Measurements from ENCODE around the gene IL11RA. TPM values are rescaled to one million over a fixed set of nuclear protein-coding genes. Genes with fewer than 3 reads are reported as not detected.
A peak's percentile ranks its signal among the peaks of the same experiment; 100 is the strongest.

IL11RA gene
- total and polyA plus RNA-seq, 3 donors from 2014 or later, result 28.7 to 58.0 (median 39.8) TPM

- H3K27ac ChIP-seq, result no peak overlapping the region
Measured at GRCh38 chr9:34612788-34613390, 39.1 kb upstream of the IL11RA start.

GRCh38 chr9:34615132-34615531 lies 36.9 kb upstream of the IL11RA start:
- no peaks in the 10 kb centered on the region for H3K27me3 ChIP-seq
- peaks cover 17% of the 10 kb centered on the region for H3K4me1 ChIP-seq
- H3K27ac ChIP-seq, result no peak overlapping the region

More at GRCh38 chr9:34612788-34613390, 39.1 kb upstream of the IL11RA start:
- Histone ChIP-seq H3K4me3 (peak overlapping the region; percentile 73 to 76), H3K36me3 (ENCODE audit: low read depth, missing control alignments) (no peaks in the 10 kb centered on the region), H3K4me1 (peaks cover 11% of the 10 kb centered on the region), H3K9me3 (no peaks in the 10 kb centered on the region), H3K27me3 (no peaks in the 10 kb centered on the region)
- DNase-seq, result peak; percentile 88
- intact Hi-C loops (cut with DNase I; ENCODE audit: low total_unique reads), result loop anchor here (10.0 kb wide), 1 partner anchor 92 kb away; no protein-coding TSS in a partner anchor
- WGBS, 2 donors, result 3 to 4% methylated on average over 15 of the region's 15 CpGs
- TF ChIP-seq CTCF (IDR thresholded peaks at IDR 0.05), result peak; percentile 67 to 84 (median 73)
- no peak for TF ChIP-seq POLR2A (IDR thresholded peaks at IDR 0.05)

GRCh38 chr9:34620061-34620994 lies 31.7 kb upstream of the IL11RA start, which contains the start of gene DCTN3:
Gene DCTN3 (minus strand): TSS chr9:34620495. CDS start chr9:34620464, 31 bp downstream.
- H3K27ac ChIP-seq, result no peak within 1 kb of the TSS

More at GRCh38 chr9:34615132-34615531, 36.9 kb upstream of the IL11RA start:
- Histone ChIP-seq H3K36me3 (ENCODE audit: low read depth, missing control alignments) (no peaks in the 10 kb centered on the region), H3K9me3 (no peaks in the 10 kb centered on the region), H3K4me3 (no peak overlapping the region)
- no peak for DNase-seq
- intact Hi-C loops (cut with DNase I; ENCODE audit: low total_unique reads), result loop anchor here (10.0 kb wide), 1 partner anchor 90 kb away; no protein-coding TSS in a partner anchor
- TF ChIP-seq CTCF (IDR thresholded peaks at IDR 0.05) (no peak), POLR2A (IDR thresholded peaks at IDR 0.05) (no peak)
- WGBS, 2 donors, result 90 to 100% methylated on average over 2 of the region's 2 CpGs

More at GRCh38 chr9:34620061-34620994, 31.7 kb upstream of the IL11RA start, which contains the start of gene DCTN3:
- Histone ChIP-seq H3K4me3 (peak within 1 kb of the TSS; percentile 68 to 78), H3K36me3 (ENCODE audit: low read depth, missing control alignments) (no peaks in the 10 kb centered on the region), H3K27me3 (no peaks in the 10 kb centered on the region), H3K9me3 (no peaks in the 10 kb centered on the region), H3K4me1 (peaks cover 19% of the 10 kb centered on the region)
- TF ChIP-seq CTCF (IDR thresholded peaks at IDR 0.05) (no peak), POLR2A (IDR thresholded peaks at IDR 0.05) (no peak)
- 3 to 4% methylated on average over 32 to 43 of the region's 43 CpGs for whole genome bisulfite sequencing, 2 donors
- intact Hi-C loops (cut with DNase I; ENCODE audit: low total_unique reads), result no loop called here
- peak; percentile 99 for DNase-seq
